Neural cell (in vitro differentiated cells): ENCODE measurements around the gene ZBED4.

Experiments
- EP300 ChIP-seq: fragments of 450-650 bp; conservative IDR thresholded peaks from 2 replicates; pipeline ENCODE4 v1.6.1; 2014; ENCODE audit warnings: antibody characterized with exemption, mild to moderate bottlenecking, moderate library complexity; ENCODE audit not compliant: poor library complexity, severe bottlenecking
- EZH2 ChIP-seq: fragments of 200-600, 300-800 bp; shearing (Covaris generic), sonication (generic); IDR thresholded peaks from 2 replicates; pipeline ENCODE4 v1.6.1; 2014; ENCODE audit warnings: antibody characterized with exemption, low read length, borderline replicate concordance, mild to moderate bottlenecking; ENCODE audit not compliant: insufficient read depth, poor library complexity, severe bottlenecking
- MXI1 ChIP-seq: fragments of 450-650 bp; conservative IDR thresholded peaks from 2 replicates; pipeline ENCODE4 v1.6.1; 2014; ENCODE audit warnings: antibody characterized with exemption, mild to moderate bottlenecking; ENCODE audit not compliant: poor library complexity, severe bottlenecking
- POLR2AphosphoS5 ChIP-seq: IDR thresholded peaks from 2 replicates; pipeline ENCODE4 v1.6.1; 2012
- RAD21 ChIP-seq: fragments of 450-650 bp; conservative IDR thresholded peaks from 2 replicates; pipeline ENCODE4 v1.6.1; 2014; ENCODE audit warnings: antibody characterized with exemption, mild to moderate bottlenecking, moderate library complexity
- SMC3 ChIP-seq: fragments of 450-650 bp; conservative IDR thresholded peaks from 2 replicates; pipeline ENCODE4 v1.6.1; 2014; ENCODE audit warnings: antibody characterized with exemption, mild to moderate bottlenecking, moderate library complexity; ENCODE audit not compliant: poor library complexity
- TAF1 ChIP-seq: IDR thresholded peaks from 2 replicates; pipeline ENCODE4 v1.6.1; 2012; ENCODE audit warnings: low read depth
- TF ChIP-seq, protein P1 (sequence below): fragments of 450-650 bp; IDR thresholded peaks from 2 replicates; pipeline ENCODE4 v1.5.1; 2014; ENCODE audit warnings: antibody characterized with exemption, mild to moderate bottlenecking, moderate library complexity; ENCODE audit not compliant: poor library complexity, severe bottlenecking
- TF ChIP-seq, protein P2 (sequence below): IDR thresholded peaks from 2 replicates; pipeline ENCODE4 v1.6.1; 2012; ENCODE audit warnings: borderline replicate concordance

DNA sequence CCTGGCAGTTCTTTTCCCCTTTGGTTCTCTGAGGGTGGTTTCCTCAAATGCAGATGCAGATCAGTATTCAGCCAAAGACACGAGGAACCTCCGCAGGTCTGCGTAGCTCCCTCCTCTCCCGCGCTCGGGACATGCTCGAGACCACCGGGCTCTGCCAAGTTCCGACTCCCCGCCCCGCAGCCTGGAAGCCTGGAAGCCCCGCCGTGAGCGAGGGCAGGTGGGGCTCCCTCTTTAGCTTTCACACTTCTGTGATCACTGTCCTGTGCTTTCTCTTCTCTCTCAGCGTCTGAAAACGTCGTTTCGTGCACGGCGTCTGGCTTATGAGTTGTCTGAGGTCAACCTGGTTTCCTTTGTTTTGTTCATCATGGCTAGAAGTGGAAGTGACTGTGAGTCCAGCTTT, 26.6 kb downstream of the ZBED4 start:
- TF ChIP-seq, protein P1, sequence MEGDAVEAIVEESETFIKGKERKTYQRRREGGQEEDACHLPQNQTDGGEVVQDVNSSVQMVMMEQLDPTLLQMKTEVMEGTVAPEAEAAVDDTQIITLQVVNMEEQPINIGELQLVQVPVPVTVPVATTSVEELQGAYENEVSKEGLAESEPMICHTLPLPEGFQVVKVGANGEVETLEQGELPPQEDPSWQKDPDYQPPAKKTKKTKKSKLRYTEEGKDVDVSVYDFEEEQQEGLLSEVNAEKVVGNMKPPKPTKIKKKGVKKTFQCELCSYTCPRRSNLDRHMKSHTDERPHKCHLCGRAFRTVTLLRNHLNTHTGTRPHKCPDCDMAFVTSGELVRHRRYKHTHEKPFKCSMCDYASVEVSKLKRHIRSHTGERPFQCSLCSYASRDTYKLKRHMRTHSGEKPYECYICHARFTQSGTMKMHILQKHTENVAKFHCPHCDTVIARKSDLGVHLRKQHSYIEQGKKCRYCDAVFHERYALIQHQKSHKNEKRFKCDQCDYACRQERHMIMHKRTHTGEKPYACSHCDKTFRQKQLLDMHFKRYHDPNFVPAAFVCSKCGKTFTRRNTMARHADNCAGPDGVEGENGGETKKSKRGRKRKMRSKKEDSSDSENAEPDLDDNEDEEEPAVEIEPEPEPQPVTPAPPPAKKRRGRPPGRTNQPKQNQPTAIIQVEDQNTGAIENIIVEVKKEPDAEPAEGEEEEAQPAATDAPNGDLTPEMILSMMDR, result no peak
- TF ChIP-seq, protein P2, sequence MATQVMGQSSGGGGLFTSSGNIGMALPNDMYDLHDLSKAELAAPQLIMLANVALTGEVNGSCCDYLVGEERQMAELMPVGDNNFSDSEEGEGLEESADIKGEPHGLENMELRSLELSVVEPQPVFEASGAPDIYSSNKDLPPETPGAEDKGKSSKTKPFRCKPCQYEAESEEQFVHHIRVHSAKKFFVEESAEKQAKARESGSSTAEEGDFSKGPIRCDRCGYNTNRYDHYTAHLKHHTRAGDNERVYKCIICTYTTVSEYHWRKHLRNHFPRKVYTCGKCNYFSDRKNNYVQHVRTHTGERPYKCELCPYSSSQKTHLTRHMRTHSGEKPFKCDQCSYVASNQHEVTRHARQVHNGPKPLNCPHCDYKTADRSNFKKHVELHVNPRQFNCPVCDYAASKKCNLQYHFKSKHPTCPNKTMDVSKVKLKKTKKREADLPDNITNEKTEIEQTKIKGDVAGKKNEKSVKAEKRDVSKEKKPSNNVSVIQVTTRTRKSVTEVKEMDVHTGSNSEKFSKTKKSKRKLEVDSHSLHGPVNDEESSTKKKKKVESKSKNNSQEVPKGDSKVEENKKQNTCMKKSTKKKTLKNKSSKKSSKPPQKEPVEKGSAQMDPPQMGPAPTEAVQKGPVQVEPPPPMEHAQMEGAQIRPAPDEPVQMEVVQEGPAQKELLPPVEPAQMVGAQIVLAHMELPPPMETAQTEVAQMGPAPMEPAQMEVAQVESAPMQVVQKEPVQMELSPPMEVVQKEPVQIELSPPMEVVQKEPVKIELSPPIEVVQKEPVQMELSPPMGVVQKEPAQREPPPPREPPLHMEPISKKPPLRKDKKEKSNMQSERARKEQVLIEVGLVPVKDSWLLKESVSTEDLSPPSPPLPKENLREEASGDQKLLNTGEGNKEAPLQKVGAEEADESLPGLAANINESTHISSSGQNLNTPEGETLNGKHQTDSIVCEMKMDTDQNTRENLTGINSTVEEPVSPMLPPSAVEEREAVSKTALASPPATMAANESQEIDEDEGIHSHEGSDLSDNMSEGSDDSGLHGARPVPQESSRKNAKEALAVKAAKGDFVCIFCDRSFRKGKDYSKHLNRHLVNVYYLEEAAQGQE, result no peak
- TF ChIP-seq RAD21 (no peak), EZH2 (no peak), POLR2AphosphoS5 (no peak), EP300 (no peak), MXI1 (no peak), SMC3 (no peak), TAF1 (no peak)
